Measurements from ENCODE around the gene CD44. TPM values are rescaled to one million over a fixed set of nuclear protein-coding genes. Genes with fewer than 3 reads are reported as not detected.

Gene CD44
- total and polyA plus RNA-seq, 10 of the 15 experiments (the other 5 are each of a cell fraction or from before 2014, with no cell fraction given) = 57.1 to 293 (median 120) TPM

DNA sequence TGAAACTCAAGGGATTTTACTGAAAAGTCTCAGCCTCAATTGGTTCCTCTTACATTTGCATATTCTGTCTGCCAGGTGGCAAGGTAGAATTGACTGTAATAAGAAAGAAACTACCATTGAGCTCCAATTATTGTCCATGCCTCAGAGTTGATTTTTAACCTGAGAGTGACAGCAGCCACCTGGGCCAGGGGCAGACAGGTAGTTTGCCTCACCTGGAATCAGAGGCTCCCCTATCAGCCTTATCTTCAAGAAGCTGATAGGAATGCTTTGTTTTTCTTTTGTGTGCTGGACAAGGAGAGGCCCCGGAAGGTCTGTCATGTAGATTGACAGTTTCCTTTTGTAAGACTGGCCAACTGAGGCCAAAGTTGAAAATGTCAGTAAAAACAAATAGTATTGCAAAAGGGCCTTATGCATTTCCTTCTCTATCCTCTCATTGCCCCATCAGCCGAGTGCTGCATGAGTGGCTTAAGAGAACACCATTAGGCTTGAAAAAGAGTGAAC, 34.1 kb downstream of the CD44 start:
- Histone ChIP-seq H3K27me3 (replicated peaks in 1 of 2; ENCODE audit: control insufficient read depth in 2 of 2, insufficient read depth in 2 of 2, low read length in 1 of 2) (no peaks in the 10 kb centered on the region), H3K4me3 (no peak overlapping the region), H3K79me2 (ENCODE audit: control insufficient read depth, insufficient read depth, low read length) (peaks cover 17% of the 10 kb centered on the region), H3K4me1 (ENCODE audit: control insufficient read depth, insufficient read depth, low read length) (peaks cover 32% of the 10 kb centered on the region), H3K27ac (ENCODE audit: control insufficient read depth, insufficient read depth) (peak overlapping the region; percentile 38), H2AFZ (ENCODE audit: control insufficient read depth, low read depth, low read length) (no peak overlapping the region), H3K36me3 (ENCODE audit: control insufficient read depth in 2 of 2, insufficient read depth in 2 of 2, low read length in 1 of 2) (peaks cover 5% of the 10 kb centered on the region in 2 experiments; a peak in 3 of 4 replicates), H4K20me1 (ENCODE audit: control insufficient read depth, insufficient read depth) (no peaks in the 10 kb centered on the region), H3K9ac (ENCODE audit: control insufficient read depth, insufficient read depth, low read length) (no peak overlapping the region), H3K9me3 (replicated peaks; ENCODE audit: control insufficient read depth, insufficient read depth, low read length) (no peaks in the 10 kb centered on the region), H3K4me2 (ENCODE audit: control insufficient read depth, insufficient read depth) (peak overlapping the region; percentile 17; the same call in 1 of the 2 replicates)
- ChIA-PET SMC1A (ENCODE audit: uncharacterized antibody, unreplicated experiment) (interaction anchor here (0.7 to 19.2 kb wide), 13 partner anchors 5 to 588 kb away, joined by 3 to 260 read pairs (median 4); no protein-coding TSS in a partner anchor), CTCF (interaction anchor here (0.7 to 1.9 kb wide), 4 partner anchors 9 to 133 kb away, joined by 3 to 7 read pairs (median 4); no protein-coding TSS in a partner anchor), POLR2A (interaction anchor here (1.6 kb wide), 1 partner anchor 11 kb away, joined by 9 read pairs; no protein-coding TSS in a partner anchor), RAD21 (ENCODE audit: unreplicated experiment) (interaction anchor here (0.7 to 3.4 kb wide), 7 partner anchors 8 to 246 kb away, joined by 3 to 13 read pairs (median 4); no protein-coding TSS in a partner anchor)
- no TSS peak for BruUV-seq (replicated peaks)
- FAIRE-seq (peak; percentile 84), DNase-seq (ENCODE audit: low read depth, low spot score) (peak; percentile 35), ATAC-seq (peak; percentile 74)
- intact Hi-C loops (cut with micrococcal nuclease; ENCODE audit: unreplicated experiment) (no loop called here), in situ Hi-C loops (cut with MboI) (no loop called here)
- WGBS (ENCODE audit: insufficient coverage, insufficient replicate concordance, low lambda C conversion rate, missing lambda C conversion rate) = 3% methylated on average over 2 of the region's 2 CpGs
- no peak for TF ChIP-seq IRF4 (IDR thresholded peaks at IDR 0.05; ENCODE audit: low read depth, low read length)
- TF ChIP-seq, protein P1, sequence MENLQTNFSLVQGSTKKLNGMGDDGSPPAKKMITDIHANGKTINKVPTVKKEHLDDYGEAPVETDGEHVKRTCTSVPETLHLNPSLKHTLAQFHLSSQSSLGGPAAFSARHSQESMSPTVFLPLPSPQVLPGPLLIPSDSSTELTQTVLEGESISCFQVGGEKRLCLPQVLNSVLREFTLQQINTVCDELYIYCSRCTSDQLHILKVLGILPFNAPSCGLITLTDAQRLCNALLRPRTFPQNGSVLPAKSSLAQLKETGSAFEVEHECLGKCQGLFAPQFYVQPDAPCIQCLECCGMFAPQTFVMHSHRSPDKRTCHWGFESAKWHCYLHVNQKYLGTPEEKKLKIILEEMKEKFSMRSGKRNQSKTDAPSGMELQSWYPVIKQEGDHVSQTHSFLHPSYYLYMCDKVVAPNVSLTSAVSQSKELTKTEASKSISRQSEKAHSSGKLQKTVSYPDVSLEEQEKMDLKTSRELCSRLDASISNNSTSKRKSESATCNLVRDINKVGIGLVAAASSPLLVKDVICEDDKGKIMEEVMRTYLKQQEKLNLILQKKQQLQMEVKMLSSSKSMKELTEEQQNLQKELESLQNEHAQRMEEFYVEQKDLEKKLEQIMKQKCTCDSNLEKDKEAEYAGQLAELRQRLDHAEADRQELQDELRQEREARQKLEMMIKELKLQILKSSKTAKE (IDR thresholded peaks at IDR 0.05; ENCODE audit: low read depth, poor library complexity, severe bottlenecking) = peak; percentile 27
- TF ChIP-seq WRNIP1 (IDR thresholded peaks at IDR 0.05; ENCODE audit: borderline replicate concordance, low read depth, low read length) = no peak
- TF ChIP-seq CBX5 (IDR thresholded peaks at IDR 0.05; ENCODE audit: low read depth) = no peak
- TF ChIP-seq MTA3 (IDR thresholded peaks at IDR 0.05; ENCODE audit: borderline replicate concordance, low read length) = no peak
- TF ChIP-seq, protein P2, sequence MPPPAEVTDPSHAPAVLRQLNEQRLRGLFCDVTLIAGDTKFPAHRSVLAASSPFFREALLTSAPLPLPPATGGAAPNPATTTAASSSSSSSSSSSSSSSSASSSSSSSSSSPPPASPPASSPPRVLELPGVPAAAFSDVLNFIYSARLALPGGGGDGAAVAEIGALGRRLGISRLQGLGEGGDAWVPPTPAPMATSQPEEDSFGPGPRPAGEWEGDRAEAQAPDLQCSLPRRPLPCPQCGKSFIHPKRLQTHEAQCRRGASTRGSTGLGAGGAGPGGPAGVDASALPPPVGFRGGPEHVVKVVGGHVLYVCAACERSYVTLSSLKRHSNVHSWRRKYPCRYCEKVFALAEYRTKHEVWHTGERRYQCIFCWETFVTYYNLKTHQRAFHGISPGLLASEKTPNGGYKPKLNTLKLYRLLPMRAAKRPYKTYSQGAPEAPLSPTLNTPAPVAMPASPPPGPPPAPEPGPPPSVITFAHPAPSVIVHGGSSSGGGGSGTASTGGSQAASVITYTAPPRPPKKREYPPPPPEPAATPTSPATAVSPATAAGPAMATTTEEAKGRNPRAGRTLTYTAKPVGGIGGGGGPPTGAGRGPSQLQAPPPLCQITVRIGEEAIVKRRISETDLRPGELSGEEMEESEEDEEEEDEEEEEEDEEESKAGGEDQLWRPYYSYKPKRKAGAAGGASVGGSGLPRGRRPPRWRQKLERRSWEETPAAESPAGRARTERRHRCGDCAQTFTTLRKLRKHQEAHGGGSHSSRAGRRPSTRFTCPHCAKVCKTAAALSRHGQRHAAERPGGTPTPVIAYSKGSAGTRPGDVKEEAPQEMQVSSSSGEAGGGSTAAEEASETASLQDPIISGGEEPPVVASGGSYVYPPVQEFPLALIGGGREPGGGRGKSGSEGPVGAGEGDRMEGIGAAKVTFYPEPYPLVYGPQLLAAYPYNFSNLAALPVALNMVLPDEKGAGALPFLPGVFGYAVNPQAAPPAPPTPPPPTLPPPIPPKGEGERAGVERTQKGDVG (CRISPR knock-in tag; IDR thresholded peaks at IDR 0.05) = no peak
- 0 out of 2 replicates have a peak, but pooled peaks have one; percentile 49 for TF ChIP-seq SMARCA5 (IDR thresholded peaks at IDR 0.05)
- TF ChIP-seq EED (IDR thresholded peaks at IDR 0.05; ENCODE audit: low read depth) = 0 out of 2 replicates have a peak, but pooled peaks have one; percentile 38
- no peak for TF ChIP-seq STAT1 (conservative IDR thresholded peaks at IDR 0.05)
- no peak for TF ChIP-seq TBL1XR1 (IDR thresholded peaks at IDR 0.05; ENCODE audit: low read depth, low read length)
- TF ChIP-seq ZNF217 (IDR thresholded peaks at IDR 0.05) = no peak; the same call in 1 of the 2 replicates
- TF ChIP-seq BHLHE40 (IDR thresholded peaks at IDR 0.05; ENCODE audit: borderline replicate concordance in 1 of 2, low read depth in 2 of 2, low read length in 1 of 2) = no peak
- TF ChIP-seq CREM (IDR thresholded peaks at IDR 0.05; ENCODE audit: low read depth) = no peak
- no peak for TF ChIP-seq ZNF207 (IDR thresholded peaks at IDR 0.05; ENCODE audit: borderline replicate concordance)
- no peak for TF ChIP-seq MYB (IDR thresholded peaks at IDR 0.05; ENCODE audit: borderline replicate concordance, low read depth, low read length)
- TF ChIP-seq BCL11A (IDR thresholded peaks at IDR 0.05; ENCODE audit: low read depth, low read length) = 0 out of 2 replicates have a peak, but pooled peaks have one; percentile 19
- TF ChIP-seq EP300 (IDR thresholded peaks at IDR 0.05; ENCODE audit: borderline replicate concordance in 1 of 2, control insufficient read depth in 1 of 2, low read depth in 2 of 2, low read length in 2 of 2) = peak in 1 of 2 experiments; percentile 37; a peak in 1 of 4 replicates
- TF ChIP-seq, protein P3, sequence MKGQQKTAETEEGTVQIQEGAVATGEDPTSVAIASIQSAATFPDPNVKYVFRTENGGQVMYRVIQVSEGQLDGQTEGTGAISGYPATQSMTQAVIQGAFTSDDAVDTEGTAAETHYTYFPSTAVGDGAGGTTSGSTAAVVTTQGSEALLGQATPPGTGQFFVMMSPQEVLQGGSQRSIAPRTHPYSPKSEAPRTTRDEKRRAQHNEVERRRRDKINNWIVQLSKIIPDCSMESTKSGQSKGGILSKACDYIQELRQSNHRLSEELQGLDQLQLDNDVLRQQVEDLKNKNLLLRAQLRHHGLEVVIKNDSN (IDR thresholded peaks at IDR 0.05; ENCODE audit: borderline replicate concordance, extremely low read length, insufficient read depth, low read depth, low read length) = no peak

All from GM12878 (cell line).